ENCODE data around the gene ADD2. TPM values are rescaled to one million over a fixed set of nuclear protein-coding genes. Genes with fewer than 3 reads are reported as not detected.

ADD2 gene
- total RNA-seq, 1 experiment from 2014 or later: 124 TPM

DNA sequence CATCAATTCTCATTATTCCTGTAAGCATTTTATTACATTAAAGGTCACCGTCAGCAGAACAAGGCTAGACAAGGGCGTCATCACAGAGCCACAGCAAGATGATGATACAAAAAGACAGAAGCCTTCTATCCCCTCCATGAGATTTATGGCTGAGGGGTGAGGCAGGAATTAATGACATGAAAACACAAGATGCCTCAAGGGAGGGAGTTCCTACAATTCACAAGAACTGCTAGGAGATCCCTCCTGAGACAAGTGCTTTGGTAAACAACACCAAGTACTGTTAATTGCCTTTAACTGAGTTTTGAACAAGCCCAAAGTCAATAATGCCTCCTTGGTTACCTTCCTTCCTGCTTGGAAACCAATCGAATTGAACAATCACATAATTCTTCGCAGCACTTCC, 14.1 kb downstream of the ADD2 start:
- Histone ChIP-seq H3K4ac (ENCODE audit: low read depth, low read length) (no peak overlapping the region), H3K23me2 (ENCODE audit: insufficient read length, low read depth, low read length, poor library complexity, severe bottlenecking) (no peaks in the 10 kb centered on the region), H3K4me2 (ENCODE audit: insufficient read depth, insufficient read length, low read length) (no peak overlapping the region), H4K20me1 (ENCODE audit: control insufficient read depth, insufficient read depth, insufficient read length) (peaks cover 2% of the 10 kb centered on the region), H3K27me3 (ENCODE audit: insufficient read depth, low read length) (no peaks in the 10 kb centered on the region), H3K23ac (ENCODE audit: insufficient read length, low read depth, low read length) (no peak overlapping the region), H3K56ac (ENCODE audit: insufficient read length, low read depth, low read length) (no peak overlapping the region), H2BK120ac (ENCODE audit: low read depth, low read length, poor library complexity, severe bottlenecking) (no peak overlapping the region), H2AK5ac (ENCODE audit: insufficient read length, low read length) (no peak overlapping the region), H2BK20ac (ENCODE audit: low read depth, low read length, poor library complexity, severe bottlenecking) (no peak overlapping the region), H3K4me1 (ENCODE audit: insufficient read depth, low read length) (peaks cover 23% of the 10 kb centered on the region; the same call in 1 of the 2 replicates), H4K91ac (ENCODE audit: insufficient read length, low read depth, low read length) (no peak overlapping the region), H2BK12ac (ENCODE audit: insufficient read length, low read depth, low read length) (no peak overlapping the region), H3K79me1 (ENCODE audit: insufficient read depth, low read depth, low read length, poor library complexity, severe bottlenecking) (no peaks in the 10 kb centered on the region), H3K27ac (ENCODE audit: insufficient read length, low read depth, low read length) (no peak overlapping the region), H3K9ac (ENCODE audit: extremely low read depth, insufficient read length, low read length) (no peak overlapping the region), H2BK5ac (ENCODE audit: insufficient read length, low read length) (no peak overlapping the region), H3K14ac (ENCODE audit: insufficient read depth, low read length) (no peak overlapping the region), H2BK15ac (ENCODE audit: low read depth, low read length) (no peak overlapping the region), H3K18ac (ENCODE audit: insufficient read length, low read depth, low read length) (no peak overlapping the region), H4K5ac (ENCODE audit: insufficient read length, low read depth, low read length) (no peak overlapping the region), H4K8ac (replicated peaks; ENCODE audit: insufficient read length, low read depth, low read length) (no peak overlapping the region), H2AFZ (ENCODE audit: low read length) (no peak overlapping the region), H3K79me2 (ENCODE audit: insufficient read depth, low read length) (peaks cover 72% of the 10 kb centered on the region; the same call in 1 of the 2 replicates), H3K9me3 (ENCODE audit: control insufficient read depth, low read depth, low read length) (no peaks in the 10 kb centered on the region), H3T11ph (ENCODE audit: low read length) (no peak overlapping the region)
- Mint-ChIP-seq H3K27me3 (ENCODE audit: low read depth) (no peaks in the 10 kb centered on the region), H3K9me3 (no peaks in the 10 kb centered on the region), H3K4me3 (no peak overlapping the region), H3K4me1 (peaks cover 26 to 36% of the 10 kb centered on the region in 2 experiments), H3K27ac (no peak overlapping the region), H3K36me3 (ENCODE audit: insufficient read depth in 1 of 3, low read depth in 3 of 3) (peaks cover 0 to 10% (median 2%) of the 10 kb centered on the region in 3 experiments; a peak in 3 of 7 replicates)
- TF ChIP-seq, protein P1, sequence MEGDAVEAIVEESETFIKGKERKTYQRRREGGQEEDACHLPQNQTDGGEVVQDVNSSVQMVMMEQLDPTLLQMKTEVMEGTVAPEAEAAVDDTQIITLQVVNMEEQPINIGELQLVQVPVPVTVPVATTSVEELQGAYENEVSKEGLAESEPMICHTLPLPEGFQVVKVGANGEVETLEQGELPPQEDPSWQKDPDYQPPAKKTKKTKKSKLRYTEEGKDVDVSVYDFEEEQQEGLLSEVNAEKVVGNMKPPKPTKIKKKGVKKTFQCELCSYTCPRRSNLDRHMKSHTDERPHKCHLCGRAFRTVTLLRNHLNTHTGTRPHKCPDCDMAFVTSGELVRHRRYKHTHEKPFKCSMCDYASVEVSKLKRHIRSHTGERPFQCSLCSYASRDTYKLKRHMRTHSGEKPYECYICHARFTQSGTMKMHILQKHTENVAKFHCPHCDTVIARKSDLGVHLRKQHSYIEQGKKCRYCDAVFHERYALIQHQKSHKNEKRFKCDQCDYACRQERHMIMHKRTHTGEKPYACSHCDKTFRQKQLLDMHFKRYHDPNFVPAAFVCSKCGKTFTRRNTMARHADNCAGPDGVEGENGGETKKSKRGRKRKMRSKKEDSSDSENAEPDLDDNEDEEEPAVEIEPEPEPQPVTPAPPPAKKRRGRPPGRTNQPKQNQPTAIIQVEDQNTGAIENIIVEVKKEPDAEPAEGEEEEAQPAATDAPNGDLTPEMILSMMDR (conservative IDR thresholded peaks at IDR 0.05): no peak
- DNase-seq: no peak
- no CpG with 5 or more reads among the region's 4 CpGs for WGBS (ENCODE audit: extremely low coverage, insufficient read length, low lambda C conversion rate)

Measured in H9 (cell line).